HepG2 (cell line): ENCODE results near the gene DCPS. TPM values are rescaled to one million over a fixed set of nuclear protein-coding genes. Genes with fewer than 3 reads are reported as not detected.

Experiments used
- ATAC-seq: fragments of 200-7000 bp; cut with Tn5 transposase; 3 replicates; pipeline ENCODE4 v1.9.1; 2020; ENCODE audit warnings: mild to moderate bottlenecking, moderate library complexity
- BruUV-seq: library from RNA; stranded (reverse); fragments of 400-500 nt; replicated peaks from 2 replicates; lab custom pipeline; 2021; lab: Mats Ljungman, UMichigan
- CTCF ChIA-PET: fragments of 300-600 bp; formaldehyde crosslinking; extraction: SDS; loops from one replicate; lab custom pipeline; 2021; ENCODE audit warnings: low total read pairs, inconsistent platforms, low intra/inter-chr PET ratio; lab: Yijun Ruan, JAX
- POLR2A ChIA-PET: fragments of 350-600 bp; sonication (Branson Sonifier 250); formaldehyde crosslinking; loops from one replicate; lab custom pipeline; 2020; ENCODE audit warnings: antibody characterized with exemption, inconsistent platforms; lab: Yijun Ruan, JAX
- DNase-seq: peaks from one replicate; pipeline ENCODE4 v3.0.0-alpha.2; 2015; ENCODE audit warnings: low spot score
- FAIRE-seq: peaks from 3 replicates; lab custom pipeline; 2011; peaks lifted over from hg19 to GRCh38; lab: Jason Lieb, UNC
- H2AFZ ChIP-seq: one replicate; pipeline ENCODE4 v1.6.1; 2011; ENCODE audit warnings: low read length, inconsistent platforms
- H3K27ac ChIP-seq: fragments of 300-600 bp; 3 replicates; pipeline ENCODE4 v1.8.0; 2011; ENCODE audit warnings: mixed run types, mild to moderate bottlenecking, mixed read lengths, low read length, inconsistent platforms; ENCODE audit not compliant: insufficient read depth; ENCODE audit errors: extremely low read length
- H3K27me3 ChIP-seq, 2 experiments: fragments of 200-600 bp in 1 of 2; 2 replicates in 1 of 2; 3 replicates in 1 of 2; pipeline versions ENCODE4 v1.6.0 to v1.8.0; 2011; ENCODE audit warnings: low read length in 2 of 2, mild to moderate bottlenecking in 2 of 2, moderate library complexity in 2 of 2, inconsistent platforms in 1 of 2; ENCODE audit not compliant: insufficient read depth in 2 of 2, control insufficient read depth in 1 of 2
- H3K36me3 ChIP-seq, 2 experiments: fragments of 200-600 bp in 1 of 2; replicated peaks in 1 of 2; 2 replicates in 1 of 2; 3 replicates in 1 of 2; pipeline versions ENCODE4 v1.5.1 to v1.8.0; 2011; ENCODE audit warnings: low read length in 2 of 2, inconsistent platforms in 1 of 2; ENCODE audit not compliant: insufficient read depth in 2 of 2, control insufficient read depth in 1 of 2
- H3K4me1 ChIP-seq: 2 replicates; pipeline ENCODE4 v1.5.1; 2012; ENCODE audit warnings: low read length, inconsistent platforms; ENCODE audit not compliant: insufficient read depth
- H3K4me2 ChIP-seq: 2 replicates; pipeline ENCODE4 v1.6.0; 2011; ENCODE audit warnings: low read depth, low read length, inconsistent platforms
- H3K4me3 ChIP-seq, 3 experiments: fragments of 200-600 bp in 1 of 3; sonication (generic), shearing (Covaris generic) in 1 of 3; replicated peaks in 1 of 3; 2 replicates each; pipeline ENCODE4 v1.5.1; 2011 to 2016; ENCODE audit warnings: low read length in 3 of 3, inconsistent platforms in 2 of 3, low read depth in 2 of 3, mild to moderate bottlenecking in 2 of 3, control low read depth in 1 of 3, mixed read lengths in 1 of 3; ENCODE audit not compliant: insufficient read depth in 1 of 3
- H3K79me2 ChIP-seq: one replicate; pipeline ENCODE4 v1.6.1; 2011; ENCODE audit warnings: low read length, inconsistent platforms; ENCODE audit not compliant: insufficient read depth
- H3K9ac ChIP-seq: 2 replicates; pipeline ENCODE4 v1.6.0; 2011; ENCODE audit warnings: mild to moderate bottlenecking, low read depth, low read length, inconsistent platforms; ENCODE audit not compliant: insufficient read depth
- H3K9me3 ChIP-seq: 2 replicates; pipeline ENCODE4 v1.5.1; 2012; ENCODE audit warnings: mild to moderate bottlenecking, low read length
- H4K20me1 ChIP-seq: 2 replicates; pipeline ENCODE4 v1.6.0; 2011; ENCODE audit warnings: inconsistent platforms, mild to moderate bottlenecking, low read length, moderate library complexity; ENCODE audit not compliant: insufficient read depth
- HNF4A ChIP-seq: sonication (generic); formaldehyde crosslinking; IDR thresholded peaks from 2 replicates; pipeline ENCODE4 v1.4.0; 2020; ENCODE audit warnings: missing genetic modification reagents
- SNAPC5 ChIP-seq: sonication (generic); formaldehyde crosslinking; IDR thresholded peaks from 2 replicates; pipeline ENCODE4 v1.8.1; 2023; ENCODE audit warnings: mild to moderate bottlenecking, missing genetic modification reagents, borderline replicate concordance
- ZBTB4 ChIP-seq: sonication (generic); formaldehyde crosslinking; IDR thresholded peaks from 2 replicates; pipeline ENCODE4 v1.4.0; 2020; ENCODE audit warnings: missing genetic modification reagents, mild to moderate bottlenecking, borderline replicate concordance
- WGBS: methylation state at CpG from one replicate; pipeline ENCODE4 v1.1.6; 2017; ENCODE audit warnings: low lambda C conversion rate; 5-methylcytosine and 5-hydroxymethylcytosine counted together
- in situ Hi-C: cut with HindIII; loops from 2 replicates; pipeline ENCODE4 v1.10.0; 2017; ENCODE audit warnings: low pct_unique_long_range_greater_than_20kb; ENCODE audit not compliant: extremely low pct_ligation_motif_present
- intact Hi-C: fragments of 100-400 bp; cut with micrococcal nuclease; formaldehyde crosslinking; loops from one replicate; pipeline ENCODE4 v1.10.0; 2022; ENCODE audit not compliant: unreplicated experiment
- polyA plus RNA-seq, 8 experiments: library from polyadenylated mRNA; depleted of rRNA in 3 of 8; stranded (reverse) in 7 of 8; unstranded in 1 of 8; fragments of >200 nt; fragmentation: Illumina TruSeq in 4 of 8; extraction: Trizol in 4 of 8; gene quantifications; 2 replicates each; pipeline versions ENCODE4 v1.2.1 to v1.2.3, GENCODE V29; 2011 to 2016; ENCODE audit warnings: low read depth in 4 of 8, missing spikeins in 1 of 8, mixed read lengths in 1 of 8; ENCODE audit not compliant: insufficient read depth in 1 of 8
- total RNA-seq, 5 experiments: library from RNA; depleted of rRNA; stranded (reverse); fragments of >200 nt; fragmentation: Illumina TruSeq; extraction: Trizol; gene quantifications; 2 replicates each; pipeline ENCODE4 v1.2.3, GENCODE V29; 2016; ENCODE audit warnings: low read depth in 1 of 5
- TF ChIP-seq, protein P1 (sequence below): sonication (generic); formaldehyde crosslinking; IDR thresholded peaks from 2 replicates; pipeline ENCODE4 v1.4.0; 2020; ENCODE audit warnings: missing genetic modification reagents, borderline replicate concordance
- TF ChIP-seq, protein P2 (sequence below): sonication (generic); formaldehyde crosslinking; IDR thresholded peaks from 2 replicates; pipeline ENCODE4 v1.5.1; 2020; ENCODE audit warnings: missing genetic modification reagents, mild to moderate bottlenecking, borderline replicate concordance
- TF ChIP-seq, protein P3 (sequence below): sonication (generic); formaldehyde crosslinking; IDR thresholded peaks from 2 replicates; pipeline ENCODE4 v1.5.1; 2020; ENCODE audit warnings: mild to moderate bottlenecking, missing genetic modification reagents, borderline replicate concordance
- TF ChIP-seq, protein P4 (sequence below): sonication (generic); formaldehyde crosslinking; IDR thresholded peaks from 2 replicates; pipeline ENCODE4 v1.4.0; 2020; ENCODE audit warnings: missing genetic modification reagents

The DCPS gene
- total and polyA plus RNA-seq, 2 of the 13 experiments (the other 11 are each of a cell fraction or from before 2014, with no cell fraction given) = 21.9 to 22.5 TPM

GRCh38 chr11:126338346-126339055, 34.6 kb downstream of the DCPS start (continued):
- TF ChIP-seq, protein P1, sequence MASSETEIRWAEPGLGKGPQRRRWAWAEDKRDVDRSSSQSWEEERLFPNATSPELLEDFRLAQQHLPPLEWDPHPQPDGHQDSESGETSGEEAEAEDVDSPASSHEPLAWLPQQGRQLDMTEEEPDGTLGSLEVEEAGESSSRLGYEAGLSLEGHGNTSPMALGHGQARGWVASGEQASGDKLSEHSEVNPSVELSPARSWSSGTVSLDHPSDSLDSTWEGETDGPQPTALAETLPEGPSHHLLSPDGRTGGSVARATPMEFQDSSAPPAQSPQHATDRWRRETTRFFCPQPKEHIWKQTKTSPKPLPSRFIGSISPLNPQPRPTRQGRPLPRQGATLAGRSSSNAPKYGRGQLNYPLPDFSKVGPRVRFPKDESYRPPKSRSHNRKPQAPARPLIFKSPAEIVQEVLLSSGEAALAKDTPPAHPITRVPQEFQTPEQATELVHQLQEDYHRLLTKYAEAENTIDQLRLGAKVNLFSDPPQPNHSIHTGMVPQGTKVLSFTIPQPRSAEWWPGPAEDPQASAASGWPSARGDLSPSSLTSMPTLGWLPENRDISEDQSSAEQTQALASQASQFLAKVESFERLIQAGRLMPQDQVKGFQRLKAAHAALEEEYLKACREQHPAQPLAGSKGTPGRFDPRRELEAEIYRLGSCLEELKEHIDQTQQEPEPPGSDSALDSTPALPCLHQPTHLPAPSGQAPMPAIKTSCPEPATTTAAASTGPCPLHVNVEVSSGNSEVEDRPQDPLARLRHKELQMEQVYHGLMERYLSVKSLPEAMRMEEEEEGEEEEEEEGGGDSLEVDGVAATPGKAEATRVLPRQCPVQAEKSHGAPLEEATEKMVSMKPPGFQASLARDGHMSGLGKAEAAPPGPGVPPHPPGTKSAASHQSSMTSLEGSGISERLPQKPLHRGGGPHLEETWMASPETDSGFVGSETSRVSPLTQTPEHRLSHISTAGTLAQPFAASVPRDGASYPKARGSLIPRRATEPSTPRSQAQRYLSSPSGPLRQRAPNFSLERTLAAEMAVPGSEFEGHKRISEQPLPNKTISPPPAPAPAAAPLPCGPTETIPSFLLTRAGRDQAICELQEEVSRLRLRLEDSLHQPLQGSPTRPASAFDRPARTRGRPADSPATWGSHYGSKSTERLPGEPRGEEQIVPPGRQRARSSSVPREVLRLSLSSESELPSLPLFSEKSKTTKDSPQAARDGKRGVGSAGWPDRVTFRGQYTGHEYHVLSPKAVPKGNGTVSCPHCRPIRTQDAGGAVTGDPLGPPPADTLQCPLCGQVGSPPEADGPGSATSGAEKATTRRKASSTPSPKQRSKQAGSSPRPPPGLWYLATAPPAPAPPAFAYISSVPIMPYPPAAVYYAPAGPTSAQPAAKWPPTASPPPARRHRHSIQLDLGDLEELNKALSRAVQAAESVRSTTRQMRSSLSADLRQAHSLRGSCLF (CRISPR knock-in tag) = no peak
- TF ChIP-seq, protein P2, sequence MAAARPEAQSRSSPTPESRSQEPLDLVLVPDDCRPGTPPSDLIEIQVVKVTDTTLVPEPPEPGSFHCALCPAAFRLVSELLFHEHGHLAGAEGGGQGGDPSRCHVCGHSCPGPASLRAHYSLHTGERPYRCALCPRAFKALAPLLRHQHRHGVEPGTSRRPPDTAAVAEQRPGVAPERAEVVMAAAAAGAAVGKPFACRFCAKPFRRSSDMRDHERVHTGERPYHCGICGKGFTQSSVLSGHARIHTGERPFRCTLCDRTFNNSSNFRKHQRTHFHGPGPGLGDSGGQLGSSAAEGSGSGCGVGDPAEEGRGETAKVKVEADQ = no peak

DNA sequence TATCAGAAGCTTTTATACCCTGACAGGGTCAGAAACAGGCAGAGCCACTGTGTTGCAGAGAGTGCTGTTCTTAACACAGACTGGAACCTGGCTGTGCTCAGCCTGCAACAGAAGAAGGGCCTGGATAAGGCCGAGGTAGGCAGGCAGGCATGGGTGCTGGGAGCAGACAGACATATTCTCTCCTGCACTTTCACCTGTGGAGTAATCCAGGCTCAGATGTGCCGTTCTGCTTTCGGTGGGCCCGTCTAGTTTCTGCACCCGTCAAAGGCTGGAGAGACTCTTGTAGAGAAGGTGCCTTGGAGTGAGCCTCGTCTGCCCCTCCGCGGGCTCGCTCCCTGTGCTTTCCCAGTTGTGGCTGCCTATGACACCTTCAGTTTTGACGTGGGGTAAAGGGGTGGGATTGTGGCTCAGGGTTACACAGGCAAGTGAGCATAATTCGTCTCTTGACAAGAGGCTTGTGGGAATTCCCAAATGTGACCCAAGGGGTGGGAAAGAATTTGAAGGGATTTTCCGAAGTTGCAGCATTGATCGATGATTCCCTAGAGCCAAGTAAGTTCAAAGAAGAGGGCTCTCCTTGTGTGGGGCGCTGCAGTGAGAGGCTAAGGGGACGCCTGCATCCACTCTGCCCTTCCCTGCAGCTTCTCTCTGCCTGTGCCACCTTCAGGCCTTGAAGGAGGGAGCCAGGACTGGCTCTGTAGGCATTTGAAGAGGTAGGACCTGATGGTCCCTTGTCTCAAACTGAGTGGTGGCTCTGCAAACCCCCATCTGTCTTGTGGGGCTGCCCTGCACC, 35.4 kb downstream of the DCPS start:
- no peak for ATAC-seq
- no peaks in the 10 kb centered on the region for H3K27me3 ChIP-seq
- H2AFZ ChIP-seq = no peak overlapping the region
- H3K36me3 ChIP-seq = peaks cover 12 to 26% of the 10 kb centered on the region in 2 experiments; a peak in 4 of 5 replicates
- BruUV-seq = no TSS peak
- no peaks in the 10 kb centered on the region for H3K79me2 ChIP-seq
- in situ Hi-C loops = no loop called here
- ChIA-PET POLR2A (no interaction called here), CTCF (no interaction called here)
- H3K4me3 ChIP-seq = no peak overlapping the region
- H3K27ac ChIP-seq = no peak overlapping the region
- H3K9me3 ChIP-seq = no peaks in the 10 kb centered on the region
- no peak overlapping the region for H3K4me2 ChIP-seq
- peaks cover 19% of the 10 kb centered on the region for H3K4me1 ChIP-seq
- 94% methylated on average over 11 of the region's 15 CpGs for WGBS
- DNase-seq = no peak
- no peak overlapping the region for H3K9ac ChIP-seq
- no peak for FAIRE-seq
- no peaks in the 10 kb centered on the region for H4K20me1 ChIP-seq
- intact Hi-C loops = no loop called here
- TF ChIP-seq ZBTB4 (CRISPR knock-in tag) (no peak), SNAPC5 (CRISPR knock-in tag) (no peak), HNF4A (CRISPR knock-in tag) (no peak)
- TF ChIP-seq, protein P3, sequence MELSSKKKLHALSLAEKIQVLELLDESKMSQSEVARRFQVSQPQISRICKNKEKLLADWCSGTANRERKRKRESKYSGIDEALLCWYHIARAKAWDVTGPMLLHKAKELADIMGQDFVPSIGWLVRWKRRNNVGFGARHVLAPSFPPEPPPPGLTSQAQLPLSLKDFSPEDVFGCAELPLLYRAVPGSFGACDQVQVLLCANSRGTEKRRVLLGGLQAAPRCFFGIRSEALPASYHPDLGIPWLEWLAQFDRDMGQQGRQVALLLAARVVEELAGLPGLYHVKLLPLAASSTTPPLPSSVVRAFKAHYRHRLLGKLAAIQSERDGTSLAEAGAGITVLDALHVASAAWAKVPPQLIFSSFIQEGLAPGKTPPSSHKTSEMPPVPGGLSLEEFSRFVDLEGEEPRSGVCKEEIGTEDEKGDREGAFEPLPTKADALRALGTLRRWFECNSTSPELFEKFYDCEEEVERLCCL (CRISPR knock-in tag) = no peak
- TF ChIP-seq, protein P4, sequence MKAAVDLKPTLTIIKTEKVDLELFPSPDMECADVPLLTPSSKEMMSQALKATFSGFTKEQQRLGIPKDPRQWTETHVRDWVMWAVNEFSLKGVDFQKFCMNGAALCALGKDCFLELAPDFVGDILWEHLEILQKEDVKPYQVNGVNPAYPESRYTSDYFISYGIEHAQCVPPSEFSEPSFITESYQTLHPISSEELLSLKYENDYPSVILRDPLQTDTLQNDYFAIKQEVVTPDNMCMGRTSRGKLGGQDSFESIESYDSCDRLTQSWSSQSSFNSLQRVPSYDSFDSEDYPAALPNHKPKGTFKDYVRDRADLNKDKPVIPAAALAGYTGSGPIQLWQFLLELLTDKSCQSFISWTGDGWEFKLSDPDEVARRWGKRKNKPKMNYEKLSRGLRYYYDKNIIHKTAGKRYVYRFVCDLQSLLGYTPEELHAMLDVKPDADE = no peak
